Suprapubic skin (tissue), 4 donors: Measurements from ENCODE around the gene MN1.

Experiments used
- POLR2A ChIP-seq, 2 donors: fragments of 450-650 bp; IDR thresholded peaks; one replicate each; pipeline ENCODE4 v1.6.1; 2017; ENCODE audit warnings: antibody characterized with exemption in 2 of 2, mild to moderate bottlenecking in 2 of 2, moderate library complexity in 2 of 2
- POLR2AphosphoS5 ChIP-seq, 3 donors: sonication (generic); formaldehyde crosslinking; IDR thresholded peaks; one replicate each; pipeline ENCODE4 v1.6.1; 2017; ENCODE audit warnings: antibody characterized with exemption in 3 of 3
- TF ChIP-seq, protein P1 (sequence below), 2 donors: fragments of 200-600 bp in 1 of 2; fragments of 450-650 bp in 1 of 2; sonication (generic) in 1 of 2; IDR thresholded peaks; one replicate each; pipeline ENCODE4 v1.5.1; 2016 to 2019; ENCODE audit warnings: antibody characterized with exemption in 2 of 2, mild to moderate bottlenecking in 1 of 2, moderate library complexity in 1 of 2

DNA sequence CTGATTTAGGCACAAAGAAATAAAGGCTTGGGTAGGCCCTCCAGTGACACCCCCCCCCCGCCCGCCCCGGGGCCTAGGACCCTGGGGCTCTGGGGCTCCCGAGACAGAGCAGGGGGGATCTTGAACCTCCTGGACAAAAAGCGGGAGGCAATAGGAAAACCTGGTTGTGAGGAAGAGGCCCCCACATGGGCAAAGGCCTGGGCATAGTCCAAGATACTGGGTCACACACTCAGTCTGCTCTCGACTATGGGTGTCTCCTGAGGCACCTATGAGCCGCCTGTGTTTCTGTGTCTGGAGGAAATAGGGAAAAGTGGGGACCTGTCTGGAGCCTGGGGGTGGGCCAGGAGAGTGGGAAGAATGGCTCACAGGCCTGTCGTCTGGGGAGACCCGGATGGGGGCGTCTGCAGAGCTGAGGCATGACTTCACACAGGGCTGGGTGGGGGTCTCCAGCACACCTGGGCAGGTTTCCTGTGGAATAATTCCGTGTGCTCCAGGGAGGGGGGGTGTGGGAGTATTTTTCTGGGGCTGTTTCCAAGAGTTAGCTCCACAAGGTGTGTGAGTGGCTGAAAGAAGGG lies 2.4 kb upstream of the MN1 start:
- TF ChIP-seq, protein P1, sequence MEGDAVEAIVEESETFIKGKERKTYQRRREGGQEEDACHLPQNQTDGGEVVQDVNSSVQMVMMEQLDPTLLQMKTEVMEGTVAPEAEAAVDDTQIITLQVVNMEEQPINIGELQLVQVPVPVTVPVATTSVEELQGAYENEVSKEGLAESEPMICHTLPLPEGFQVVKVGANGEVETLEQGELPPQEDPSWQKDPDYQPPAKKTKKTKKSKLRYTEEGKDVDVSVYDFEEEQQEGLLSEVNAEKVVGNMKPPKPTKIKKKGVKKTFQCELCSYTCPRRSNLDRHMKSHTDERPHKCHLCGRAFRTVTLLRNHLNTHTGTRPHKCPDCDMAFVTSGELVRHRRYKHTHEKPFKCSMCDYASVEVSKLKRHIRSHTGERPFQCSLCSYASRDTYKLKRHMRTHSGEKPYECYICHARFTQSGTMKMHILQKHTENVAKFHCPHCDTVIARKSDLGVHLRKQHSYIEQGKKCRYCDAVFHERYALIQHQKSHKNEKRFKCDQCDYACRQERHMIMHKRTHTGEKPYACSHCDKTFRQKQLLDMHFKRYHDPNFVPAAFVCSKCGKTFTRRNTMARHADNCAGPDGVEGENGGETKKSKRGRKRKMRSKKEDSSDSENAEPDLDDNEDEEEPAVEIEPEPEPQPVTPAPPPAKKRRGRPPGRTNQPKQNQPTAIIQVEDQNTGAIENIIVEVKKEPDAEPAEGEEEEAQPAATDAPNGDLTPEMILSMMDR (IDR thresholded peaks at IDR 0.05) = no peak
- TF ChIP-seq POLR2A (IDR thresholded peaks at IDR 0.05) (no peak), POLR2AphosphoS5 (IDR thresholded peaks at IDR 0.05) (no peak)
